Hepatocyte (in vitro differentiated cells): ENCODE results near the gene ORM2.

ENCODE experiments used
- CTCF ChIP-seq: fragments of 200-600 bp; sonication (generic); IDR thresholded peaks from 2 replicates; pipeline ENCODE4 v1.5.1; 2016; ENCODE audit warnings: antibody characterized with exemption, mild to moderate bottlenecking; ENCODE audit not compliant: poor library complexity
- EZH2 ChIP-seq: fragments of 200-600 bp; sonication (generic); IDR thresholded peaks from 2 replicates; pipeline ENCODE4 v1.6.1; 2016; ENCODE audit warnings: antibody characterized with exemption, mild to moderate bottlenecking, borderline replicate concordance
- EZH2phosphoT487 ChIP-seq: fragments of 200-600 bp; sonication (generic); IDR thresholded peaks from one replicate; pipeline ENCODE4 v1.6.1; 2018; ENCODE audit warnings: antibody characterized with exemption, mild to moderate bottlenecking, low read depth, moderate library complexity; ENCODE audit not compliant: unreplicated experiment, severe bottlenecking

GRCh38 chr9:114314881-114315722 lies 14.6 kb upstream of the ORM2 start:
- TF ChIP-seq CTCF (no peak), EZH2phosphoT487 (no peak), EZH2 (no peak)
